RWPE2 (cell line): ENCODE results near the gene PLIN3.

Source experiments
- ATAC-seq: fragments of 200-7000 bp; cut with Tn5 transposase; 3 replicates; pipeline ENCODE4 v1.9.1; 2021; ENCODE audit warnings: low read depth
- DNase-seq: peaks from one replicate; pipeline ENCODE4 v3.0.0-alpha.2; 2020; ENCODE audit warnings: low spot score
- H3K27ac ChIP-seq: fragments of 450-650 bp; 2 replicates; pipeline ENCODE4 v1.5.1; 2017; ENCODE audit warnings: mild to moderate bottlenecking; ENCODE audit not compliant: poor library complexity, severe bottlenecking
- H3K27me3 ChIP-seq: fragments of 250-450 bp; sonication (Bioruptor Pico); 2 replicates; pipeline ENCODE4 v1.5.1; 2021; ENCODE audit warnings: mild to moderate bottlenecking, moderate library complexity; ENCODE audit not compliant: insufficient read depth, poor library complexity, severe bottlenecking
- H3K36me3 ChIP-seq: fragments of 250-450 bp; sonication (Bioruptor Pico); 2 replicates; pipeline ENCODE4 v1.5.1; 2020; ENCODE audit warnings: low read depth, mild to moderate bottlenecking, moderate library complexity
- H3K4me1 ChIP-seq: fragments of 250-450 bp; sonication (Bioruptor Pico); 2 replicates; pipeline ENCODE4 v1.5.1; 2021; ENCODE audit warnings: mild to moderate bottlenecking, moderate library complexity; ENCODE audit not compliant: insufficient read depth, poor library complexity, severe bottlenecking
- H3K4me3 ChIP-seq: fragments of 250-450 bp; sonication (Bioruptor Pico); 2 replicates; pipeline ENCODE4 v1.5.1; 2021; ENCODE audit warnings: mild to moderate bottlenecking, moderate library complexity; ENCODE audit not compliant: severe bottlenecking
- H3K9me3 ChIP-seq: fragments of 250-450 bp; sonication (Bioruptor Pico); 2 replicates; pipeline ENCODE4 v1.5.1; 2021; ENCODE audit warnings: mild to moderate bottlenecking, moderate library complexity; ENCODE audit not compliant: severe bottlenecking
- CTCF ChIP-seq: fragments of 450-650 bp; IDR thresholded peaks from one replicate; pipeline ENCODE4 v1.5.1; 2017; ENCODE audit warnings: mild to moderate bottlenecking, moderate library complexity; ENCODE audit not compliant: poor library complexity, severe bottlenecking

Gene PLIN3

DNA sequence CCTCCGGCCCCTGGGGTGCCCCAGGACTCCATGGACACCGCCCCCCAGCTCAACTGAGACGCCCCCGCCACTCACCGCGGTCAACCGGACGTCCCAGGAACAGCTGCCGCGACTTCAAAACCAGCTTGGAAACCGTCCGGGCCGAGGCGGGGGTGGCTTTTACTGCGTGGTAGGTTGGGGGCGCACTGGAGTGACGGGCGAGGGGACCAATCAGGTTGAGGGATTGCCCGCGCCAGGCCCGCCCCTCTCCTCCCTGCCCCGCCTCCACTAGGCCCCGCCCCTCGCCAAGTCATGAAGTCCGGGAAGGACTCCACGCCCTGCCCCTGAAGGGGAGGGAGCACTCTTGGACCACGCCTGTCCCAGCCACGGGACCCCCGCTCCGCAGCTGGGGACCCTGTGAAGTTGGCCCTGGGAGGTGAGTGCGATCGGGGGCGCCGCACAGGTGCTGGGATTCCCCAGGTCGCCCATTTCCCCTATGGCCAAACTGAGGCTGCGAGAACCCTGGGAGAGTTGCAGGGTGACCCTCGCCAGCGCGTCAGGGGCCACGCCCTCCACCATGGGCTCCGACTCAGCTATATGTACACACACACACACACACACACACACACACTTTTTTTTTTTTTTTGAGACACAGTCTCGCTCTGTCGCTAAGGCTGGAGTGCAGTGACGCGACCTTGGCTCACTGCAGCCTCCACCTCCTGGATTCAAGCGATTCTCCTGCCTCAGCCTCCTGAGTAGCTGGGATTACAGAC is at the start of gene PLIN3:
PLIN3 (minus strand) TSS at position 134 of the 752 bp plus-strand sequence. CDS start 6,273 bp downstream, outside the sequence.
- no peaks in the 10 kb centered on the region for H3K27me3 ChIP-seq
- peak within 1 kb of the TSS; percentile 54 for H3K4me3 ChIP-seq
- DNase-seq (peak; percentile 94), ATAC-seq (peak; percentile 82)
- peaks cover 11% of the 10 kb centered on the region; the same call in 1 of the 2 replicates for H3K36me3 ChIP-seq
- TF ChIP-seq CTCF = no peak
- peak within 1 kb of the TSS; percentile 87 for H3K27ac ChIP-seq
- no peaks in the 10 kb centered on the region for H3K9me3 ChIP-seq
- H3K4me1 ChIP-seq = peaks cover 6% of the 10 kb centered on the region

DNA sequence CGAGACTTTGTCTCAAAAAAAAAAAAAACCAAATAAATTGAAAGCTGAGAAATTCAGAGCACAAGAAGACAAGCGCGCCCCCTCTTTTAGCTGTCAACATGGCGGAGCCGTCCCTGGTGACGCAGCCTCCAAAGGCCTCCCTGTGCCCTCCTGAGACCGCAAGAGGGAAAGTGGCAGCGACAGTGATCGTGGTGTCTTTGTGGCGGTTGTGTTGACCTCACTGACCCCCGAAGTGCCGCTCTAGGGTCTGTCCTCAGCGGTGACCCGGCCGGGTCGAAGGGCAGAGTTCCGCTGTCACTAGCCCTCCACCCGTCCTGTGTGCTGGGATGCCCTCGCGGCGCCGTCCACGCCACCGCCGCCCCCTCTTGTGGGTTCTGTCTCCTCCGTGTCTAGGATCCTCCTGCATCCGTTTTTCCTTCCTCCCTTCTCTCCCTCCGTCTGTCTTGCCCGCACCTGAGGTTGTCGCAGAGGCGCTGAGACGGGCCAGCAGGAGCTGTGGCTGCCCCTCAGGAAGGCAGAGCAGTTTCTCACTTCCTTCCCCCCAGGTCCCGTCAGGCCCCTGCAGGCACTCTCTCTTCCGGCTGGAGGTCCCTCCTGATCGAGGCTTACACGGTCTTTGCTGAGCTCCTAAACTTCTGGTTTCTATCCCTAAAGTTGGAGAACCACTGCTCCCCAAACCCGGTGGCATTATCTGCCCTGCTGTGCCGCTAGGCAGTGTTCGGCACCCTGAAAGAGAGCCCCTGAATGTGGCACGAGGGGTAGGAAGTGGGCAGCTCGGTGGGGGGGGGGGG is 49.0 kb upstream of the PLIN3 start:
- H3K4me1 ChIP-seq = peaks cover 34% of the 10 kb centered on the region
- H3K9me3 ChIP-seq = no peaks in the 10 kb centered on the region
- no peak overlapping the region for H3K4me3 ChIP-seq
- peaks cover 72% of the 10 kb centered on the region for H3K36me3 ChIP-seq
- DNase-seq = no peak
- peak overlapping the region; percentile 84 for H3K27ac ChIP-seq
- ATAC-seq = no peak
- TF ChIP-seq CTCF = no peak
- H3K27me3 ChIP-seq = no peaks in the 10 kb centered on the region

- peak; percentile 71 for ATAC-seq
- peak; percentile 94 for DNase-seq
- Histone ChIP-seq H3K4me3 (no peak overlapping the region), H3K4me1 (peaks cover 44% of the 10 kb centered on the region), H3K27me3 (no peaks in the 10 kb centered on the region), H3K9me3 (no peaks in the 10 kb centered on the region), H3K27ac (peak overlapping the region; percentile 84), H3K36me3 (peaks cover 66% of the 10 kb centered on the region)
- TF ChIP-seq CTCF = no peak
Observed at GRCh38 chr19:4914736-4915501, 47.5 kb upstream of the PLIN3 start.

- TF ChIP-seq CTCF = no peak
- DNase-seq (no peak), ATAC-seq (no peak)
- H3K27ac ChIP-seq = peak overlapping the region; percentile 84
- H3K36me3 ChIP-seq = peaks cover 59% of the 10 kb centered on the region
- H3K4me1 ChIP-seq = peaks cover 44% of the 10 kb centered on the region
- H3K4me3 ChIP-seq = no peak overlapping the region
- H3K27me3 ChIP-seq = no peaks in the 10 kb centered on the region
- no peaks in the 10 kb centered on the region for H3K9me3 ChIP-seq
Observed at GRCh38 chr19:4913996-4914735, 46.7 kb upstream of the PLIN3 start.
